Endothelial cell of umbilical vein (primary cell): ENCODE data around the gene NIPBL. TPM values are rescaled to one million over a fixed set of nuclear protein-coding genes. Genes with fewer than 3 reads are reported as not detected.

ENCODE experiments used
- BruUV-seq: library from RNA; stranded (reverse); fragments of 400-500 nt; replicated peaks from 2 replicates; lab custom pipeline; 2021; lab: Mats Ljungman, UMichigan
- CTCF ChIA-PET: fragments of 300-600, 350-600 bp; sonication (Branson Sonifier 250); formaldehyde crosslinking; loops from one replicate; lab custom pipeline; 2021; ENCODE audit warnings: antibody characterized with exemption, inconsistent platforms; lab: Charles Lee
- POLR2A ChIA-PET: fragments of 300-600, 350-600 bp; sonication (Branson Sonifier 250); formaldehyde crosslinking; loops from one replicate; lab custom pipeline; 2021; ENCODE audit warnings: antibody characterized with exemption, inconsistent platforms; lab: Charles Lee
- DNase-seq: peaks from one replicate; pipeline ENCODE4 v3.0.0-alpha.2; 2011; ENCODE audit warnings: low read depth, low spot score
- FAIRE-seq: peaks from 2 replicates; lab custom pipeline; 2011; peaks lifted over from hg19 to GRCh38; lab: Jason Lieb, UNC
- H2AFZ ChIP-seq: 2 replicates; pipeline ENCODE4 v1.6.0; 2012; ENCODE audit warnings: low read depth, low read length, control low read depth, inconsistent platforms
- H3K27ac ChIP-seq: 2 replicates; pipeline ENCODE4 v1.5.1; 2011; ENCODE audit warnings: low read depth, mild to moderate bottlenecking, control low read depth, low read length, moderate library complexity; ENCODE audit not compliant: insufficient read depth
- H3K27me3 ChIP-seq, 2 experiments: 2 replicates each; pipeline versions ENCODE4 v1.6.0 to v1.6.1; 2011; ENCODE audit warnings: low read length in 2 of 2, mixed read lengths in 1 of 2; ENCODE audit not compliant: control insufficient read depth in 2 of 2, insufficient read depth in 2 of 2
- H3K36me3 ChIP-seq, 2 experiments: 2 replicates in 1 of 2; 3 replicates in 1 of 2; pipeline ENCODE4 v1.5.1; 2011; ENCODE audit warnings: low read length in 2 of 2, mild to moderate bottlenecking in 1 of 2, moderate library complexity in 1 of 2; ENCODE audit not compliant: control insufficient read depth in 2 of 2, insufficient read depth in 2 of 2; ENCODE audit errors: extremely low read depth in 1 of 2
- H3K4me1 ChIP-seq: 3 replicates; pipeline ENCODE4 v1.5.1; 2011; ENCODE audit warnings: mild to moderate bottlenecking, low read length; ENCODE audit not compliant: control insufficient read depth, insufficient read depth; ENCODE audit errors: extremely low read depth
- H3K4me2 ChIP-seq: 2 replicates; pipeline ENCODE4 v1.6.1; 2011; ENCODE audit warnings: low read length, control low read depth, mixed read lengths; ENCODE audit not compliant: insufficient read depth
- H3K4me3 ChIP-seq, 3 experiments: fragments of 200-600 bp in 1 of 3; sonication (generic), shearing (Covaris generic) in 1 of 3; replicated peaks in 1 of 3; 2 replicates each; pipeline ENCODE4 v1.5.1; 2011 to 2016; ENCODE audit warnings: control low read depth in 3 of 3, low read length in 3 of 3, mild to moderate bottlenecking in 2 of 3, inconsistent platforms in 1 of 3, low read depth in 1 of 3, moderate library complexity in 1 of 3; ENCODE audit not compliant: insufficient read depth in 1 of 3
- H3K79me2 ChIP-seq: 2 replicates; pipeline ENCODE4 v1.6.0; 2012; ENCODE audit warnings: low read length, inconsistent platforms; ENCODE audit not compliant: control insufficient read depth, insufficient read depth
- H3K9ac ChIP-seq: replicated peaks from 2 replicates; pipeline ENCODE3; 2011; ENCODE audit warnings: low read length, control low read depth; ENCODE audit not compliant: insufficient read depth; ENCODE audit errors: extremely low read depth
- H3K9me1 ChIP-seq: replicated peaks from 3 replicates; pipeline ENCODE4 v1.6.0; 2011; ENCODE audit warnings: mild to moderate bottlenecking, low read length; ENCODE audit not compliant: control insufficient read depth, insufficient read depth; ENCODE audit errors: extremely low read depth
- H3K9me3 ChIP-seq: replicated peaks from 2 replicates; pipeline ENCODE4 v1.5.1; 2012; ENCODE audit warnings: low read length, inconsistent platforms; ENCODE audit not compliant: control insufficient read depth, insufficient read depth
- H4K20me1 ChIP-seq: replicated peaks from 2 replicates; pipeline ENCODE3; 2011; ENCODE audit warnings: mild to moderate bottlenecking, low read length; ENCODE audit not compliant: control insufficient read depth, insufficient read depth; ENCODE audit errors: extremely low read depth
- EZH2 ChIP-seq: IDR thresholded peaks from 2 replicates; pipeline ENCODE4 v1.6.1; 2012; ENCODE audit warnings: borderline replicate concordance, low read depth, mild to moderate bottlenecking, moderate library complexity, low read length, inconsistent platforms; ENCODE audit not compliant: severe bottlenecking
- FOS ChIP-seq: IDR thresholded peaks from 2 replicates; pipeline ENCODE4 v1.6.1; 2011; ENCODE audit warnings: mild to moderate bottlenecking, low read length, moderate library complexity, borderline replicate concordance; ENCODE audit not compliant: insufficient read depth
- GATA2 ChIP-seq: IDR thresholded peaks from 2 replicates; pipeline ENCODE4 v1.7.0; 2011; ENCODE audit warnings: low read depth, mild to moderate bottlenecking, moderate library complexity, mixed read lengths, low read length; ENCODE audit not compliant: insufficient read length, insufficient read depth
- JUN ChIP-seq: IDR thresholded peaks from 2 replicates; pipeline ENCODE4 v1.6.1; 2011; ENCODE audit warnings: borderline replicate concordance, low read depth; ENCODE audit not compliant: insufficient read length, insufficient read depth
- MYC ChIP-seq: IDR thresholded peaks from one replicate; pipeline ENCODE4 v1.6.1; 2011; ENCODE audit warnings: mild to moderate bottlenecking, low read depth, low read length
- POLR2A ChIP-seq: IDR thresholded peaks from 2 replicates; pipeline ENCODE4 v1.6.1; 2012; ENCODE audit warnings: low read depth, mild to moderate bottlenecking, control low read depth, low read length
- POLR2AphosphoS5 ChIP-seq: IDR thresholded peaks from 2 replicates; pipeline ENCODE4 v1.6.1; 2012; ENCODE audit warnings: low read depth, mild to moderate bottlenecking, control low read depth, low read length, moderate library complexity; ENCODE audit not compliant: insufficient read depth
- dilution Hi-C: fragments of 300-500 bp; cut with MboI; formaldehyde crosslinking; loops from one replicate; pipeline ENCODE4 v1.15.0; 2019; ENCODE audit warnings: low sequenced_read_pairs; ENCODE audit not compliant: extremely low pct_ligation_motif_present
- intact Hi-C: fragments of 100-400 bp; cut with micrococcal nuclease; formaldehyde crosslinking; loops from one replicate; pipeline ENCODE4 v1.10.0; 2022
- polyA plus RNA-seq, 4 experiments: library from polyadenylated mRNA; depleted of rRNA in 3 of 4; stranded (reverse) in 3 of 4; unstranded in 1 of 4; fragments of >200 nt; gene quantifications; 2 replicates each; pipeline versions ENCODE4 v1.2.1 to v1.2.3, GENCODE V29; 2011 to 2012; ENCODE audit warnings: missing spikeins in 1 of 4
- total RNA-seq: library from RNA; stranded (reverse); gene quantifications from 2 replicates; pipeline ENCODE4 v1.2.3, GENCODE V29; 2021
- TF ChIP-seq, protein P1 (sequence below), 2 donors: IDR thresholded peaks; 1 replicate in 1 of 2; 2 replicates in 1 of 2; pipeline ENCODE4 v1.5.1; 2011; ENCODE audit warnings: low read length in 2 of 2, mild to moderate bottlenecking in 2 of 2, moderate library complexity in 2 of 2, control low read depth in 1 of 2, inconsistent platforms in 1 of 2, low read depth in 1 of 2; ENCODE audit not compliant: insufficient read depth in 1 of 2; ENCODE audit errors: extremely low read depth in 1 of 2
- TF ChIP-seq, protein P2 (sequence below): IDR thresholded peaks from 2 replicates; pipeline ENCODE4 v1.6.1; 2011; ENCODE audit not compliant: insufficient read depth, insufficient read length

Gene NIPBL
- total and polyA plus RNA-seq, 2 donors (not counting 3 experiments of a cell fraction or from before 2014, with no cell fraction given) = 15.5 to 50.7 TPM

- H3K27ac ChIP-seq = no peak overlapping the region
- no peaks in the 10 kb centered on the region for H3K9me3 ChIP-seq
- H3K4me1 ChIP-seq = peaks cover 22% of the 10 kb centered on the region
- peaks cover 26% of the 10 kb centered on the region for H4K20me1 ChIP-seq
- ChIA-PET CTCF (no interaction called here), POLR2A (no interaction called here)
- H3K4me2 ChIP-seq = no peak overlapping the region
- intact Hi-C loops (no loop called here), dilution Hi-C loops (no loop called here)
- H3K9me1 ChIP-seq = peaks cover 5% of the 10 kb centered on the region
- peaks cover 95% of the 10 kb centered on the region for H3K79me2 ChIP-seq
- H3K4me3 ChIP-seq = no peak overlapping the region
- H3K27me3 ChIP-seq = no peaks in the 10 kb centered on the region
- FAIRE-seq (no peak), DNase-seq (no peak)
- H3K36me3 ChIP-seq = no peaks in the 10 kb centered on the region
- no peak overlapping the region for H2AFZ ChIP-seq
- TF ChIP-seq GATA2 = no peak
- no peak for TF ChIP-seq FOS
- TF ChIP-seq POLR2AphosphoS5 = no peak
- TF ChIP-seq EZH2 = no peak
- TF ChIP-seq POLR2A = no peak
- TF ChIP-seq, protein P1, sequence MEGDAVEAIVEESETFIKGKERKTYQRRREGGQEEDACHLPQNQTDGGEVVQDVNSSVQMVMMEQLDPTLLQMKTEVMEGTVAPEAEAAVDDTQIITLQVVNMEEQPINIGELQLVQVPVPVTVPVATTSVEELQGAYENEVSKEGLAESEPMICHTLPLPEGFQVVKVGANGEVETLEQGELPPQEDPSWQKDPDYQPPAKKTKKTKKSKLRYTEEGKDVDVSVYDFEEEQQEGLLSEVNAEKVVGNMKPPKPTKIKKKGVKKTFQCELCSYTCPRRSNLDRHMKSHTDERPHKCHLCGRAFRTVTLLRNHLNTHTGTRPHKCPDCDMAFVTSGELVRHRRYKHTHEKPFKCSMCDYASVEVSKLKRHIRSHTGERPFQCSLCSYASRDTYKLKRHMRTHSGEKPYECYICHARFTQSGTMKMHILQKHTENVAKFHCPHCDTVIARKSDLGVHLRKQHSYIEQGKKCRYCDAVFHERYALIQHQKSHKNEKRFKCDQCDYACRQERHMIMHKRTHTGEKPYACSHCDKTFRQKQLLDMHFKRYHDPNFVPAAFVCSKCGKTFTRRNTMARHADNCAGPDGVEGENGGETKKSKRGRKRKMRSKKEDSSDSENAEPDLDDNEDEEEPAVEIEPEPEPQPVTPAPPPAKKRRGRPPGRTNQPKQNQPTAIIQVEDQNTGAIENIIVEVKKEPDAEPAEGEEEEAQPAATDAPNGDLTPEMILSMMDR (IDR thresholded peaks at IDR 0.05; ENCODE audit: extremely low read depth in 1 of 2, insufficient read depth in 1 of 2, low read depth in 1 of 2, low read length in 2 of 2) = no peak
- TF ChIP-seq, protein P2, sequence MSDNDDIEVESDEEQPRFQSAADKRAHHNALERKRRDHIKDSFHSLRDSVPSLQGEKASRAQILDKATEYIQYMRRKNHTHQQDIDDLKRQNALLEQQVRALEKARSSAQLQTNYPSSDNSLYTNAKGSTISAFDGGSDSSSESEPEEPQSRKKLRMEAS = no peak
- TF ChIP-seq JUN = no peak
- no peak for TF ChIP-seq MYC
- no TSS peak for BruUV-seq
- H3K9ac ChIP-seq = no peak overlapping the region
Observed at GRCh38 chr5:36932056-36932455, 55.5 kb downstream of the NIPBL start.
